Measurements from ENCODE around the gene EPS15.

GRCh38 chr1:51327386-51327785 lies 191.7 kb downstream of the EPS15 start:
- TF ChIP-seq POLR2A (IDR thresholded peaks at IDR 0.05) (no peak), EP300 (IDR thresholded peaks at IDR 0.05) (no peak), POLR2AphosphoS5 (IDR thresholded peaks at IDR 0.05) (no peak)

Data from gastroesophageal sphincter (tissue), 2 donors.